HepG2 (cell line): ENCODE data around the gene SOWAHD. TPM values are rescaled to one million over a fixed set of nuclear protein-coding genes. Genes with fewer than 3 reads are reported as not detected.

Source experiments
- EEA1 ChIP-seq: sonication (generic); formaldehyde crosslinking; IDR thresholded peaks from 2 replicates; pipeline ENCODE4 v1.5.1; 2020; ENCODE audit warnings: mild to moderate bottlenecking, missing genetic modification reagents, borderline replicate concordance
- KLF12 ChIP-seq: sonication (generic); formaldehyde crosslinking; IDR thresholded peaks from 2 replicates; pipeline ENCODE4 v1.4.0; 2020; ENCODE audit warnings: missing genetic modification reagents, borderline replicate concordance
- MLLT10 ChIP-seq: sonication (generic); formaldehyde crosslinking; IDR thresholded peaks from 2 replicates; pipeline ENCODE4 v1.4.0; 2020; ENCODE audit warnings: missing genetic modification reagents
- NFKBIZ ChIP-seq: IDR thresholded peaks from 2 replicates; pipeline ENCODE4 v1.6.1; 2018; ENCODE audit warnings: missing genetic modification reagents, missing compliant biosample characterization
- NPAS2 ChIP-seq: sonication (generic); formaldehyde crosslinking; IDR thresholded peaks from 2 replicates; pipeline ENCODE4 v1.8.0; 2022; ENCODE audit warnings: mild to moderate bottlenecking, missing genetic modification reagents, borderline replicate concordance
- RNF219 ChIP-seq: sonication (generic); formaldehyde crosslinking; IDR thresholded peaks from 2 replicates; pipeline ENCODE4 v1.5.0; 2020; ENCODE audit warnings: mild to moderate bottlenecking, missing genetic modification reagents
- SALL2 ChIP-seq: sonication (generic); formaldehyde crosslinking; IDR thresholded peaks from 2 replicates; pipeline ENCODE4 v1.8.1; 2023; ENCODE audit warnings: mild to moderate bottlenecking, missing genetic modification reagents, inconsistent platforms
- SATB2 ChIP-seq: sonication (generic); formaldehyde crosslinking; IDR thresholded peaks from 2 replicates; pipeline ENCODE4 v1.5.0; 2020; ENCODE audit warnings: missing genetic modification reagents
- SPEN ChIP-seq: sonication (generic); formaldehyde crosslinking; IDR thresholded peaks from 2 replicates; pipeline ENCODE4 v1.5.1; 2020; ENCODE audit warnings: low read depth, mild to moderate bottlenecking, missing genetic modification reagents
- SRF ChIP-seq: IDR thresholded peaks from 2 replicates; pipeline ENCODE4 v1.6.1; 2011; ENCODE audit warnings: mild to moderate bottlenecking, low read depth, low read length, moderate library complexity
- STAT6 ChIP-seq: sonication (generic); formaldehyde crosslinking; IDR thresholded peaks from 2 replicates; pipeline ENCODE4 v1.4.0; 2020; ENCODE audit warnings: missing genetic modification reagents, mild to moderate bottlenecking, borderline replicate concordance
- TCF7 ChIP-seq: sonication (generic); IDR thresholded peaks from 2 replicates; pipeline ENCODE4 v1.6.1; 2016; ENCODE audit warnings: antibody characterized with exemption, low read depth
- TCF7L2 ChIP-seq: IDR thresholded peaks from 2 replicates; pipeline ENCODE4 v1.6.1; 2011; ENCODE audit warnings: mild to moderate bottlenecking, low read depth, low read length, moderate library complexity
- TFAP4 ChIP-seq: sonication (generic); IDR thresholded peaks from 2 replicates; pipeline ENCODE4 v1.6.1; 2016; ENCODE audit warnings: low read depth, borderline replicate concordance
- ZNF367 ChIP-seq: sonication (generic); formaldehyde crosslinking; IDR thresholded peaks from 2 replicates; pipeline ENCODE4 v1.4.0; 2020; ENCODE audit warnings: missing genetic modification reagents, borderline replicate concordance
- ZNF616 ChIP-seq: sonication (generic); formaldehyde crosslinking; IDR thresholded peaks from 2 replicates; pipeline ENCODE4 v1.5.0; 2020; ENCODE audit warnings: low read depth, mild to moderate bottlenecking, missing genetic modification reagents
- ZNF75D ChIP-seq: sonication (generic); formaldehyde crosslinking; IDR thresholded peaks from 2 replicates; pipeline ENCODE4 v1.8.1; 2023; ENCODE audit warnings: missing genetic modification reagents, mild to moderate bottlenecking, borderline replicate concordance
- ZNF766 ChIP-seq: sonication (generic); formaldehyde crosslinking; IDR thresholded peaks from 2 replicates; pipeline ENCODE4 v1.5.0; 2020; ENCODE audit warnings: missing genetic modification reagents, borderline replicate concordance
- polyA plus RNA-seq, 8 experiments: library from polyadenylated mRNA; depleted of rRNA in 3 of 8; stranded (reverse) in 7 of 8; unstranded in 1 of 8; fragments of >200 nt; fragmentation: Illumina TruSeq in 4 of 8; extraction: Trizol in 4 of 8; gene quantifications; 2 replicates each; pipeline versions ENCODE4 v1.2.1 to v1.2.3, GENCODE V29; 2011 to 2016; ENCODE audit warnings: low read depth in 4 of 8, missing spikeins in 1 of 8, mixed read lengths in 1 of 8; ENCODE audit not compliant: insufficient read depth in 1 of 8
- total RNA-seq, 5 experiments: library from RNA; depleted of rRNA; stranded (reverse); fragments of >200 nt; fragmentation: Illumina TruSeq; extraction: Trizol; gene quantifications; 2 replicates each; pipeline ENCODE4 v1.2.3, GENCODE V29; 2016; ENCODE audit warnings: low read depth in 1 of 5
- TF ChIP-seq, protein P1 (sequence below): sonication (generic); formaldehyde crosslinking; IDR thresholded peaks from 2 replicates; pipeline ENCODE4 v1.5.1; 2020; ENCODE audit warnings: mild to moderate bottlenecking, missing genetic modification reagents, borderline replicate concordance
- TF ChIP-seq, protein P2 (sequence below): sonication (generic); formaldehyde crosslinking; conservative IDR thresholded peaks from 2 replicates; pipeline ENCODE4 v1.4.0; 2020; ENCODE audit warnings: missing genetic modification reagents

SOWAHD gene
- total and polyA plus RNA-seq, 2 of the 13 experiments (the other 11 are each of a cell fraction or from before 2014, with no cell fraction given): 1.0 to 1.3 TPM

GRCh38 chrX:119757979-119758730 is at the start of gene SOWAHD (continued):
- TF ChIP-seq, protein P1, sequence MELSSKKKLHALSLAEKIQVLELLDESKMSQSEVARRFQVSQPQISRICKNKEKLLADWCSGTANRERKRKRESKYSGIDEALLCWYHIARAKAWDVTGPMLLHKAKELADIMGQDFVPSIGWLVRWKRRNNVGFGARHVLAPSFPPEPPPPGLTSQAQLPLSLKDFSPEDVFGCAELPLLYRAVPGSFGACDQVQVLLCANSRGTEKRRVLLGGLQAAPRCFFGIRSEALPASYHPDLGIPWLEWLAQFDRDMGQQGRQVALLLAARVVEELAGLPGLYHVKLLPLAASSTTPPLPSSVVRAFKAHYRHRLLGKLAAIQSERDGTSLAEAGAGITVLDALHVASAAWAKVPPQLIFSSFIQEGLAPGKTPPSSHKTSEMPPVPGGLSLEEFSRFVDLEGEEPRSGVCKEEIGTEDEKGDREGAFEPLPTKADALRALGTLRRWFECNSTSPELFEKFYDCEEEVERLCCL (CRISPR knock-in tag): no peak
- TF ChIP-seq NFKBIZ (CRISPR knock-in tag) (no peak), SPEN (CRISPR knock-in tag) (0 out of 2 replicates have a peak, but pooled peaks have one; percentile 23), TCF7 (no peak), KLF12 (no peak), STAT6 (no peak), MLLT10 (no peak), NPAS2 (CRISPR knock-in tag) (peak; percentile 86; the same call in 1 of the 2 replicates), EEA1 (CRISPR knock-in tag) (no peak), ZNF367 (CRISPR knock-in tag) (no peak), ZNF75D (CRISPR knock-in tag) (no peak), TCF7L2 (no peak), ZNF616 (no peak), SRF (no peak), RNF219 (CRISPR knock-in tag) (no peak), ZNF766 (no peak), TFAP4 (peak; percentile 16; the same call in 1 of the 2 replicates), SALL2 (CRISPR knock-in tag) (no peak), SATB2 (CRISPR knock-in tag) (no peak)
- TF ChIP-seq, protein P2, sequence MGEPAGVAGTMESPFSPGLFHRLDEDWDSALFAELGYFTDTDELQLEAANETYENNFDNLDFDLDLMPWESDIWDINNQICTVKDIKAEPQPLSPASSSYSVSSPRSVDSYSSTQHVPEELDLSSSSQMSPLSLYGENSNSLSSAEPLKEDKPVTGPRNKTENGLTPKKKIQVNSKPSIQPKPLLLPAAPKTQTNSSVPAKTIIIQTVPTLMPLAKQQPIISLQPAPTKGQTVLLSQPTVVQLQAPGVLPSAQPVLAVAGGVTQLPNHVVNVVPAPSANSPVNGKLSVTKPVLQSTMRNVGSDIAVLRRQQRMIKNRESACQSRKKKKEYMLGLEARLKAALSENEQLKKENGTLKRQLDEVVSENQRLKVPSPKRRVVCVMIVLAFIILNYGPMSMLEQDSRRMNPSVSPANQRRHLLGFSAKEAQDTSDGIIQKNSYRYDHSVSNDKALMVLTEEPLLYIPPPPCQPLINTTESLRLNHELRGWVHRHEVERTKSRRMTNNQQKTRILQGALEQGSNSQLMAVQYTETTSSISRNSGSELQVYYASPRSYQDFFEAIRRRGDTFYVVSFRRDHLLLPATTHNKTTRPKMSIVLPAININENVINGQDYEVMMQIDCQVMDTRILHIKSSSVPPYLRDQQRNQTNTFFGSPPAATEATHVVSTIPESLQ: no peak
